ENCODE data around the gene OR9Q1. TPM values are rescaled to one million over a fixed set of nuclear protein-coding genes. Genes with fewer than 3 reads are reported as not detected.
"Not testable (repeated sequence)": the region's sequence is repeated elsewhere in the genome, so short reads cannot be mapped to it uniquely, and the experiment has no call there.

OR9Q1 gene, protein sequence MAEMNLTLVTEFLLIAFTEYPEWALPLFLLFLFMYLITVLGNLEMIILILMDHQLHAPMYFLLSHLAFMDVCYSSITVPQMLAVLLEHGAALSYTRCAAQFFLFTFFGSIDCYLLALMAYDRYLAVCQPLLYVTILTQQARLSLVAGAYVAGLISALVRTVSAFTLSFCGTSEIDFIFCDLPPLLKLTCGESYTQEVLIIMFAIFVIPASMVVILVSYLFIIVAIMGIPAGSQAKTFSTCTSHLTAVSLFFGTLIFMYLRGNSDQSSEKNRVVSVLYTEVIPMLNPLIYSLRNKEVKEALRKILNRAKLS
- not detected for total RNA-seq
- long read RNA-seq = 0 reads

DNA sequence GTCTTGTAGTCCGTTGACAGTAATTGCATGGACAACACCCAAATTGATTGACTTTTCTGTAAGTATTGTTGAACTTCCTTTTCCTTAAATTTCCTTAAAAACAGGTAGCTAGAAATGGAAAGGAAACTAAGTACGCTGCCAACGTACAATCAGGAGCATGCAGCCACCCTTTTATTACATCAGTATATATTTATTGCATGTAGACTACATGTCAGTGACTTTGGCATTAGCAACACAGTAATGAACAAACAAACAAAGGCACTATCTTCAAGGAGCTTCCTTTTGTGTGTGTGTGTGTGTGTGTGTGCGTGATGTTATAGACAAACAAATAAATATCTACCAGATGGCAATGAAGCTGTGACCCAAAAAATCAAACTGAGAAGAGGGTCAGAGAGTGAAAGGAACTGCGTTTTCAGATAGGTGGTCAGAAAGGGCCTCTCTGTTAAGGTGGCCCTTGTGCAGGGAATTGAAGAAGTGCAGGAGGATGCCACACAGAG is at the start of gene OR9Q1:
Gene OR9Q1, plus strand, starts transcription at position 447 of the 497 bp plus-strand sequence. CDS start 155,564 bp downstream, outside the sequence.
- intact Hi-C loops (cut with micrococcal nuclease) = no loop called here
- no peak for ATAC-seq

DNA sequence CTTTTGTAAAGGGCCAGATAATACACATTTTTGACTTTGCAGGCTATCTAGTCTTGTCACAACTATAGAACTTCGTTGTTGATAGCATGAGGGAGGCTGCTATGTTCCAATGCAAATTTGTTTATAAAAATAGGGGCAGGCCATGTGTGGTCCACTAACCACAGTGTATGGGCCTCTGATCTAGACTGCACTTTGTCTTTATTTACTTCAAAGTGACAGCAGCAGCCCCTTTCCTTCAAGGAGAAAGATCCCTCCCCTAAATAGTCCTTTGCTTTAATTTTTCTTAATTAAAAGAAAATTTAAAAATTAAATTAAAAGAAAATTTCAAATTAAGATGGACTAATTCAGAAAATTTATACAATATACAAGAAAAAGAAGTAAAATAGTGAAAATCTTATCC is 49.5 kb upstream of the OR9Q1 start:
- intact Hi-C loops (cut with micrococcal nuclease) = no loop called here
- DNase-seq = no peak
- no peak for ATAC-seq

More for the DNA sequence above, at the start of gene OR9Q1:
- no peak for DNase-seq

DNA sequence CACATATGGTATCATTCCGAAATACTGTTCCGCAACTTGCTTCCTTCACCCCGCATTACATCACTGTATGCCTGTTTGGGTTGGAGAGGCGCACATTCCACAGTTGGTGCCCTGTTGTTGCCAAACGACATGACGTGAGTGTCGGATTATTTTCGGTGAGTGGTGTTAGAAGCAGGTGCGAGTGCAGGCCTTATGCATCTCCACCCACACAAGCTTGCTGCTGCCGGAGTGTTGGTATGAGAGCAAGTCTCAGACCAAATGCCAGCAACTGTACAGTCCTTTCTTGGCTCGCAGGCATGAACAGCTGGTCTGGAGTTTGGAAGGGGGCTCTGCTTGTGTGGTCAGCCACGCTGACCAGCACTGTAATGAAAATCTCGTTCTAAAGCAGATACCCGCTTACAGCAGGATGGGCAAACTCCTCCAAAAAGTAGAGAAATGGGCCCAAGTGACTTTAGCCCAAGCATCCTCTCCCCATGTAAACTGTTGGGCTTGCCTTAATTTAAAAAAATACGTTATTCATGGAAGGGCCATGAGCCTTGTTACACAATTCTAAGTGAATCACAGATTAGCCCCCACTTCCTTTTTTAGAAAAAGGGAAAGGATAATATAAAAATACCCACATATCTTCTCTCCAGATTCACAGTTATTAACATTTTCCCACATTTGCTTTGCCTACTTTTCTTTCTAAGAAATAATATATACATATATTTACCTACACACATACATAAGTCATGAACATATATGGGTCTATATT is 48.7 kb upstream of the OR9Q1 start:
- no peak for DNase-seq
- ATAC-seq = no peak
- intact Hi-C loops (cut with micrococcal nuclease) = no loop called here

DNA sequence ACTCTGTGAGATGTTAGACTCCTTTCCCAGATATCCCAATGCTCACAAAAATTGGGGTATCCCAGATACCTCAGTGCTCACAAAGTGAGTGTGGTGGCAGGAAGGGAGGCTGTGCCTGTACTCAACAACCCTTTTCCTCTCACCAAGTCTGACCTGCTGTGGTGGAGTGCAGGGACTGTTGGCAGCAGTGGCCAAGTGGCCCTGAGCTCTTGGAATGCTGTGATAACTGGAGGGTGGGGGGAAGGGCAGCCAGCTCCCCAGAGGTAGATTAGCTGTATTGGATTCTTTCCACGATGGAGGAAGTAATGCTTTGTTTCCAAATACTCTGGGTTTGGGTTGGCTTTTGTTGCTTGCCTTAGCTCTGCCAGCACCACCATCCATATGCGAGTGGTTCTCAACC is 46.0 kb upstream of the OR9Q1 start:
- intact Hi-C loops (cut with micrococcal nuclease) = no loop called here
- ATAC-seq (no peak), DNase-seq (no peak)

DNA sequence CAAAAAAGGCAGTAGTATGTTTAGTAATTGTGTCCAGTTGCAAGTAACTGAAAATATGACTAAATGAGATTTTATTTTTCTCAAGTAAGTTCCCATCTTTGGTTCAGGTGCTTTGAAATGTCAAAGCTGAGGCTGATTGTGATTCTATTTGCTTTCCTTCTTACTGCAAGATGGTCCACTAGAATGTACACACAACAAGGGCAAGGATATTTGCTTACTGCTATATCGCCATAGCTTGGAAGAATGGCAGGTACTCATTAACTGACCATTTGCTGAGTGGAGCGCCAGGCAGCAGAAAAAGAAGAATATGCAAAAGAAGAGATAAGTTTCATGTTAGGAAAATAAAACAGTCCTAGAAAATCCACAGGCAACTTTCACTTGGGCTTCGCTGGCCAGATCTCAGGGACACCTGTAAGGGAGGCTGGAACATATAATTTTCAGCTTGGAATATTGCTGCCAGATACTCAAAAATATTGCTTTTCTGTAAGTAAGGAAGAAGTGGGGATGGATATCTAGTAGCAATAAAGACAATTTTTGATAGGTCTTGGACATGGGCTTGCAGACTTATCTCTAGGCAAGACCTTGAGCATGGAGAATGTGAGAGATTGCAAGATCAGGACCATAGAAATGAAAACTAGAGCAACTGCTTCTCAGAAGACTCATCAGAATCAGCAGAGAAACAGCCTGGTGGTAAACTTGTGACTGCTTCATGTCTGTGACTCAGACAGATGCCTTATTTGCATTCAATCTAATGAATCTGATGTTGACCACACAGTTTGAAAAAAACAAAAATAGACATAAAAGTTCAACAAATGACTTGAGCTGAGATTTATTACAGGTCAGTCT is 44.8 kb upstream of the OR9Q1 start:
- intact Hi-C loops (cut with micrococcal nuclease) = no loop called here
- no peak for DNase-seq
- ATAC-seq = no peak

DNA sequence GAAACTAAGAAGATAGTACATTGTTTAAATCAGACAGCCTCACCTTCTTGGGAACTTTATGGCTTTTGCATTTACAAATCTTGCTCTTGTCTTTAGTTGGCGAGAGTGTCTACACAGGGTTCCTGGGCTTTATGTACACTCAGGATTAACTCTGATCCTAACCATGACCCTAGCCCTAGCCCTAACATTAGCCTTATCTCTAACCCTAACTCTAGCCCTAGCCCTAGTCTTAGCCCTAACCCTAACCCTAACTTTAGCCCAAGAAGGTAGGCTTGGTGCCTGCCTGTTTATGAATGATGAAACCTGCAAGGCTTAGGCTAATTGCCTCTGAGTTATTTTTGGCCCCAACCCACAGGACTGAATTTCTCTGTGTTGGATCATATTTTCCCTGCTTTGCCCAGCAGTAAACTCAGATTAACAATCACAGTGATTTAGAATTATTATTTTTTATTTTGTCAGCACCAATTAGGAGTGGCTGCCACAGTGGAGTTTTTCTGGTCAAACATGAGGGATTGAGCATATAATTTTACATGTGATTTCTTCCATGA is 44.1 kb upstream of the OR9Q1 start:
- ATAC-seq (no peak), DNase-seq (no peak)
- intact Hi-C loops (cut with micrococcal nuclease) = no loop called here

DNA sequence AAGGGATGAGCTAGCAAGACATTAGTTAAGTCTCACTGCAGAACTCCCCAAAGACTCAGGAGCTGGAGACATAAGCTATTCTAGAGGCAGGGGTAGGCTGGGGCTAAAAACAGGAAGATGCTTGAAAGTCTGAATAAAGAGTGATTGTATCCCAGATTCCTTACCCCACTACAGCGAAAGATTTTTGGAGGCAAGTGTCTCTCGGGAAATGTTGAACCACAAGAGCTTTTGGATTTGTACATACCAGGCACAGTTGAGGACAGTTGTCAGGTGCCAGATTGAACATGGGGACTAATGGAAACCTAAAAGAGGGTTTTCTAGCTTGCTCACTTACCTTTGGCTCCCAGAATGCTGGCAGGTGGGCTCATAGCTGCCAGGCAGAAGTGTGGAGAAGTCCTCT is 43.5 kb upstream of the OR9Q1 start:
- intact Hi-C loops (cut with micrococcal nuclease) = no loop called here
- ATAC-seq = no peak
- DNase-seq = no peak

DNA sequence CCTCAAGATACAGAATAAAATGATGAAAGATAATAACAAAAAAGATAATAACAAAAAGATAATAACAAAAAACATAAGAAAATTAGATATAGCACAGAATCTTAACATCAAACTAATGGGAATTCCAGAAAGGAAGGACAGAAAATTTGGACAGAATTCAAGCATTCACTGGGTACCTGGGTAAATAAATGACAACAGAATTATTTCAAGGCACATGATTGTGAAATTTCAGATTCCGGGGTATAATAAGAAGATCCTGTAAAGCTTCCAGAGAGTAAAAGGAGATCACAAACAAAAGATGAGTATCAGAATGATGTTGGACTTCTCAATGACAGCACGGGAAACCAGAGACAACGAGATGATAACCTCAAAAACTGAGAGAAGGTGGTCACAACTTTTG is 42.1 kb upstream of the OR9Q1 start:
- no peak for ATAC-seq
- no peak for DNase-seq
- intact Hi-C loops (cut with micrococcal nuclease) = no loop called here

DNA sequence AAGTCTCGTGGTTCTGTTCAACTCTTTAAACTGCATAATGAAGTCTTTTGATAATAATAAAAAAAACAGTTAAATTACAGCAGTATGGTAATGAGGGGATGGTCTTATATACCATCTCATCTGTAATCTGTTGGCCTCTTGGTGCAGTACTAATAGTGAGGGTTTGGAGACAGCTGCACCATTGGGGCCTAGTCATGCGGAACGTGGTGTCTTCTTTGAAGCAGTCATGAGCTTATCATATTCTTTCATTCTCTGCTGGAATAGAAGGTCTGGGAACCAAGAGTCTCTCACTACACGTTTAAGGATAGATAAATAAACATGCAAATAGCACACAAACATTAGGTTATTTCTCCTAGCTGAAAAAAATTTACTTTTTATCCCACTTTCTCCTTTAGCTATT is 40.9 kb upstream of the OR9Q1 start:
- intact Hi-C loops (cut with micrococcal nuclease) = no loop called here
- DNase-seq = no peak
- ATAC-seq = no peak

DNA sequence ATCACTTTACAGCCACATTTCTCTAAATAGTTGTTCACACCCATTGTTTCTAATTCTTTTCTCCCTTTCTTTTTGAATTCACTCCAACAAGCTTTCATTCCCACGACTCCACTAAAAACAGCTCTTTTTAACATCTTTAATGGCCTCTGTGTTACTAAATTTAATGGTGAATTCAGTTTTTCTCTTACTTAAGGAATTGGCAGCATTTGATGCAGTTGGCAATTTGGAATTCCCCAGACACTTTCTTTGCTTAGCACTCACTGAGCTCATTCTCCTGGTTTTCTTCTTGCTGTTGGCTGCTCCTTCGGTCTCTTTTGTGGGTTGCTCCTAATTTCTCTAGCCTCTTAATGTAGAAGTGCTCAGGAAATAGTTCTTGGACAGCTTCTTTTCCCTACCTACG is 40.5 kb upstream of the OR9Q1 start:
- ATAC-seq (no peak), DNase-seq (no peak)
- intact Hi-C loops (cut with micrococcal nuclease) = no loop called here

DNA sequence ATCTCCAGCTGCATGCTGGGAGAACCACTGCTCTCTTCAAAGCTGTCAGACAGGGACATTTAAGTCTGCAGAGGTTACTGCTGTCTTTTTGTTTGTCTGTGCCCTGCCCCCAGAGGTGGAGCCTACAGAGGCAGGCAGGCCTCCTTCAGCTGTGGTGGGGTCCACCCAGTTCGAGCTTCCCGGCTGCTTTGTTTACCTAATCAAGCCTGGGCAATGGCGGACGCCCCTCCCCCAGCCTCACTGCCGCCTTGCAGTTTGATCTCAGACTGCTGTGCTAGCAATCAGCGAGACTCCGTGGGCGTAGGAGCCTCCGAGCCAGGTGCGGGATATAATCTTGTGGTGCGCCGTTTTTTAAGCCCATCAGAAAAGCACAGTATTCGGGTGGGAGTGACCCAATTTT is 24.2 kb upstream of the OR9Q1 start:
- DNase-seq; ATAC-seq; intact Hi-C loops (cut with micrococcal nuclease): not testable (repeated sequence)

DNA sequence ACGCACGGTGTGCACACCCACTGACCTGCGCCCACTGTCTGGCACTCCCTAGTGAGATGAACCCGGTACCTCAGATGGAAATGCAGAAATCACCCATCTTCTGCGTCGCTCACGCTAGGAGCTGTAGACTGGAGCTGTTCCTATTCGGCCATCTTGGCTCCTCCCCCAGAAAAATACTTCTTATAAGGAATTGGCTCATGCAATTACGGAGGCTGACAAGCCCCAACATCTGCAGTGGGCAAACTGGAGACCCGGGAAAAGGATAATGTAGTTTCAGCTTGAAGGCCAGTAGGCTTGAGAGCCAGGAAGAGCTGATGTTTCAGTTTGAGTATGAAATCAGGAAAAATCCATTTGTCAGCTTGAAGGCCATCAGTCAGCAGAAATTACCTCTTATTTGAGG is 23.7 kb upstream of the OR9Q1 start:
- DNase-seq, ATAC-seq: not testable (repeated sequence)
- intact Hi-C loops (cut with micrococcal nuclease) = loop anchor here (5.0 kb wide), 1 partner anchor 168 kb away; no protein-coding TSS in a partner anchor

DNA sequence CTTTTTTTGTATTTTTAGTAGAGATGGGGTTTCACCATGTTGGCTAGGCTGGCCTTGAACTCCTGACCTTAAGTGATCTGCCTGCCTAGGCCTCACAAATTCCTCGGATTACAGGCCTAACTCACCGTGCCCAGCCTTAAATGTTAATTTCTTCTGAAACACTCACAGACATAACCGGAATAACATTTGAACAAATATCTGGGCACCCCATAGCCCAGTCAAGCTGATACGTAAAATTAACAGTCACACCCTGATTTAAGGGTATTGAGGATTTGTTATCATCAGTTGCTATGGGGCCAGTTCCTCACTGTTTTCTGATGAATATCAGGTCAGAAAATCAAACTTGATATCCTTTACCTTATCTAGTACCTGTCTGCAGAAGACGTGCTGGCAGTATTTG is 23.0 kb upstream of the OR9Q1 start:
- no peak for ATAC-seq
- intact Hi-C loops (cut with micrococcal nuclease) = loop anchor here (5.0 kb wide), 1 partner anchor 168 kb away; no protein-coding TSS in a partner anchor
- DNase-seq = no peak

DNA sequence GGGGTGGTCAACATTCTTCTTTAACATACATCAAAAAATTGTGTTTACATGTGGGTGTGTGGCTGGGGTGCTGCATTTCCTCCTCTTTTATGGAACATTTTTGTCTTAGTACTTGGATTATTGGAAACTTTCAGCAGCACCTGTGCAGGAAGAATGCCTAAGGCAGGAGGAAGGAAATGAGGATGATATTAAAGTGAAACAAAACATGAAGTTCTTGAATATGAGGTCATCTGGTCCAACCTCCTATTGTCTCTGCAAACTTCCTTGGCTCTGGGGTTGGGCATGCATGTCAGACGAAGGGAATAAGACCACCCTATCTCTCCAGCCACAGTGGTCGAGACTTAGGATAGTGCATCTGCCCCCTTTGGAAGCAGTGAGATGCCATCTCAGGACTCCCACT is 20.6 kb upstream of the OR9Q1 start:
- intact Hi-C loops (cut with micrococcal nuclease) = loop anchor here (5.0 kb wide), 1 partner anchor 171 kb away; no protein-coding TSS in a partner anchor
- no peak for DNase-seq
- no peak for ATAC-seq

DNA sequence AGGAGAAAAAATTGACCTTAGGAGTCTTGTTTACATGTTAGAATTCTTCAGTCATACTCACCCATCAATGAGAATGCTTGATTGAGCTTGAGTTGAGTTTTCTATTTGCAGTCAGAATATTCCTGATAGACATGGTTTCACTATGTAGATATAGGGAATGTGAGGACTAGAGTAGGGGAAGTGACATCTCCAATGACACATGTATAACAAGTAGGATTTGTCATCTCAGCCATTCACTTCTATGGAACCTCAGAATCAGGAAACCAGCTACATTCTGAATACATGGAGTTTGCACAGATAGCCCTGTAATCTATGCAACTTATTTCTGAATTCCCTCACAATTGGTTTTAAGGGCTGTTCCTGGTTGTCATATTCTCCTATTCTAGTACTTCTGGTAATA is 20.1 kb upstream of the OR9Q1 start:
- no peak for ATAC-seq
- no peak for DNase-seq
- intact Hi-C loops (cut with micrococcal nuclease) = loop anchor here (5.0 kb wide), 1 partner anchor 171 kb away; no protein-coding TSS in a partner anchor

DNA sequence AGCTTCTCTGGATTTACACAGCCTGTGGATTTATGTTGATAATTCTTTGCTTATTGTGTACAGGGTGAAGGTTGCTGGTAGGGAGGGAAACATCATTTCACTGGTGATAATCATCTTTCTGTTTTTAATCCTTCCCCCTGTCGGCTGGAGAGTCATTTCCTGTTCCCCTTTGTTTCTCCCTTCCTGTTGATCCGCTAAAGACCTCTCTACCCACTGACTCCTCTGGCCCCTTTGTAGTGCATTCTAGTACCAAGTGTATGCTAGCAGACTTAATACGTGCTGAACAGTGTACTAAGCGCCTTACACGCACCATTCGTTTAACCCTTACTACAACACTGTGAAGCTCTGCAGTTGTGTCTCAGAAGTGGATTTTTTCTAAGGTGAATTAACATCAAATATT is 19.0 kb upstream of the OR9Q1 start:
- no peak for DNase-seq
- intact Hi-C loops (cut with micrococcal nuclease) = loop anchor here (5.0 kb wide), 1 partner anchor 172 kb away; no protein-coding TSS in a partner anchor
- ATAC-seq = peak; percentile 61

DNA sequence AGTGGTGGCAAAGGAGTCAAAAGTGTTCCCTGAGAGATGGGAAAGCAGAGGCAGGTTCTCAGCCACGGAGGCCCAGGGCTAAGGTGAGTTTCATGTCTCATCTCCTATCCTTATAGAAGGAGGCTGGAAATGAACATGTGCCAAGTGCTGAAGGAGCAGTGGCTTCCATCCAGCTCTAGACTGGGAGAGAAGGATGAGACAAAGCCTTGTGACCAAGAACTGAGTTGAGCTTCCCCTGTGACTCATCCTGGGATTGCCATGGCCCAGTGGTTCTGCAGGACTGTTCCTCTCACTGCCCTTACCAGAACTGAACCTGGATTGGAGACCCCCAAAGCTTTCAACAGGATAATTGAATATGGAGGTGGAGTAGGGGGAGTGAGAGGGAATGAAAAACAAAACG is 16.7 kb upstream of the OR9Q1 start:
- DNase-seq = no peak
- intact Hi-C loops (cut with micrococcal nuclease) = no loop called here
- ATAC-seq = no peak

DNA sequence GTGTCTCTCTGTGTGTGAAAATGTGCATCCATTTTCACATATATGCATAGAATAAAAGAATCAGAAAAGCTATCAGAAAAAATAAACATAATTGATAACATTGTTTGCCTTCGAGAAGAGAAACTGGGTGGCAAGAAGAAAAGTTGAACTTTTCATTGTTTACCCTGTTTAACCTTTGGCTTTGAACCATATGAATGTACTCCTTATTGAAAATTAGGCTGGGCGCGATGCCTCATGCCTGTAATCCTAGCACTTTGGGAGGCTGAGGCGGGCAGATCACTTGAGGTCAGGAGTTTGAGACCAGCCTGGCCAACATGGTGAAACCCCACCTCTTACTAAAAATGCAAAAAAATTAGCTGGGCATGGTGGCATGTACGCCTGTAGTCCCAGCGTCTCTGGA is 11.9 kb upstream of the OR9Q1 start:
- intact Hi-C loops (cut with micrococcal nuclease) = no loop called here
- ATAC-seq (no peak), DNase-seq (no peak)

DNA sequence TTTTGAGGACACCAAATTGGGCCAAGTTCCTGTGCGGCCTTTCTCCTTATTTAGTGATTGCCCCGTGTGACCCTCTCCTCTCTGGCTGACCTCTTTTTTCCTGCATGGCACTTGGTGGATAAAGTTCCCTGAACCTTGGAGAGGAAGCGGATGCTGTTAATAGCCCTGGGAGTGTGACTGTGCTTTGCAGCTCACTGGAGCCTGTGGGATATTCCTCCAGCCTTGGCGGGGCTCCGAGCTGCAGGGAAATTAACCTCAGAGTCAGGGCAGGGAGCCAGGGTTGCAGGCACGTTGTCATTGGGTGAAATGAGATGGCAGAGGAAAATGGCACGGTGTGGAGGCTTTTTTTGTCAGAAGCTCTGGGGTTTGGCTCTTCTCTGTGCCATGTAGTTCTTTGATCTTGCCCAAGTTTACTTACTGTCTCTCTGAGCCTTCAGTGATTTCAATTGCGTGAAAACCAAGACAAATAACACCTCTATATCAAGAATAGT is 965 bp downstream of the OR9Q1 start:
- peak; percentile 87 for DNase-seq
- intact Hi-C loops (cut with micrococcal nuclease) = no loop called here
- peak; percentile 97 for ATAC-seq
